ENCODE measurements around the gene TGM6.

TGM6 gene

DNA sequence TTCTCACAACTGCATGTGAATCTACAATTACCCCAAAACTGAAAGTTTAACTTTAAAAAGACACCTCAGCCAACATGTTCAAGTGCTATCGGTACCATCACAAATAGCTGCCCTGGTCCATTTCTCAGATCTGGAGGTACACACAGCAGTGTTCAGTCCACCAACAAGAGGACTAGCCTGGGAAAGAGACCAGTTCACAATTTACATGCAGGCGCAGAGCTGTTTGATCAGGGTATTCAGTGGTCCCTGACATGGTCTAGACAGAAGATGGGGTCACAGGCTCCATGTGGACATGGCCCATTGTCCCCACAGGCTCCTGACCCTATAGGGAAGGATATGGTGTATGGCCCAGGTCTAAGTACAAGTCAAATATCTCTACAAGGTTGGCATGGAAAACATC lies 15.6 kb upstream of the TGM6 start:
- no peak for DNase-seq

- DNase-seq: no peak
Observed at GRCh38 chr20:2365666-2366065, 15.0 kb upstream of the TGM6 start.

GRCh38 chr20:2368621-2369020 lies 12.1 kb upstream of the TGM6 start:
- no peak for DNase-seq

GRCh38 chr20:2373098-2373497 lies 7.6 kb upstream of the TGM6 start:
- DNase-seq: no peak

GRCh38 chr20:2374346-2375125 lies 6.2 kb upstream of the TGM6 start:
- no peak for DNase-seq

GRCh38 chr20:2378893-2379292 lies 1.8 kb upstream of the TGM6 start:
- DNase-seq: no peak

DNA sequence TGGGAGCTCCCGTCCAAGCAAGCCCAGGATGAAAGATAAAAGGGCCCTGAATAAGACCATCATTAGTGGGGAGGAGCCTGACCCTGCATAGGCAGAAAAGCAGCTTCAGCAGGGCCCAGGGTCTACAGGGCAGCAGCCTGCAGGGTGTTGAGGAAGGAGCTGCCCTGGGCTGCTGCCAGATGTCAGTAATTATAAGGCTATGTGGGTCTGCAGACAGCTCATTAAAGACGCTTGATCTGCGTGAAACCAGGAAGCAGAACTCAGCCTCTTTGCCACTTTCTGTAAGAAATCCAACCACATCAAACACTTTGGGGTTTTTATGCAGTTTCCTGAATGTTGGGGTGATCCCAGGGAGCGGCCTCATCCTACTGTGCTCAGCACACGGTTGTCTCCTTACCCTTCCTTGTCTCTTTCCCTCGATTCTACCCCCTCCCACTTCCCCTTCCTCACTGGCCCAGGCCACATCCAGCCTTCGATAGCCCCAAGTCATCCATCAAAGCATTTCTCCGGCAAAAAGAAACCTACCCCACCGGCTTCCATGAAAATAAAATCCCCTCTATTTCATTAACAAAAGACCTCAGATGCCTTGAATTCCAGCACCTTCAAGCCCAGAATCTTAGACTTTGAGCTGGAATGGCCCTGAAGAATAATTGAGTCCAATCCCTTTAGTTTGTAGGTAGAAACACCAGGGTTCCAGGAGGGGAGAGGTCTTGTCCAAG lies 1.0 kb upstream of the TGM6 start:
- no peak for DNase-seq

GRCh38 chr20:2381303-2381702 lies 602 bp downstream of the TGM6 start:
- no peak for DNase-seq

DNA sequence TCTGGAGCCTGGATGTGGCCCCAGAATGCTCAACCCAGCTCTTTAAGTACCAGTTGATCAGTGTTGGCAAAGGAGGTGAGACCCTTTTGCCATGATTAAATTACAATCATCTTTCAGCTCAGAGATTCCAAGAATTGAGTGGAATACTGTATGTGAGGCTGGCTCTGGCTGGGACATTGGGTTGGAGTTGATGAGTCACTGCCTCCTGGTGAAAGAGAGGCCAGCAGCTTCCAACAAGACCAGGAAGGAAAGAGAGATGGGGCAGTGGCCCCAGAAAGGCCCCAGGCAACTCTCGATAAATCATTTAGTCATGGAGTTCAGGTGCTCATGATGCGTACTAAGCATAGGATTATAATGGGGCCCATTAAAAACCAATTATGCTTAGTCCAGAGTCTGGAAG lies 2.1 kb downstream of the TGM6 start:
- no peak for DNase-seq

DNA sequence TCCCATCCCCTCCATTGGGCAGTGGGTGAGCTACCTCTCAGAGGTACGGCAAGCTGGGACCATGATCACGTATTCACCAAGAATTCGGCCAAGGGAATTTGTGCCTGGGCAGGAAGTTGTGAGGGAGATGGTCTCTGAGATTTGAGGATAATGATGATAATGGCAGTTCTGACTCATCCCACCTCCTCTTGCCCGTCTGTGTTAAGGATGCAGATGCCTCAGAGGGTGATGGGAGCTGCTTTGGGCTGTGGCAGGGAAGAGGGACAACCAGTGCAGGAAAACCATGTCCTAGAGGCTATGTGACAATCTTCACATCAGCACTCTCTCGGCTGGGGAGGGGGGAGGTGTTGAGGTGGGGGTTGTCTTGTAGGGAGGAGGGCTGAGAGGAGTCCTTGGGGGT lies 4.3 kb downstream of the TGM6 start:
- no peak for DNase-seq

DNA sequence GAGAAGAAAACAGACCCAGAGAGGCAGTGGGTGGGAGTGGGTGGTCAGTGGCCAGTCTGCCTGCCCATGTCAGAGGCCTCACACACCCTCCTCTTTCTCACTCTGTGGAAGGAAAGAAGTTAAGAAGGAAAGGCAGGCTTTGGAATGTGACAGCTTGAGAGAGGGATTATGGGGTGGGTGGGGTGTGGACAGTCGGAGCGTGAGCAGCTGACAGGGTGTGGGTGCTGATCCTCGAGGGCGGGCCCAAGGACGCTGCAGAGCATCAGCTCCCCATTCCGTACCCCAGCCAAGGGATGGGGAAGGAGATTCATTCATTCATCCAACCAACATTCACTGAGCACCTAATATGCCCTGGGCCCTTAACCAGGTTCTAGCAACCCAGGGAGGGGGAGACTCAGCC lies 4.8 kb downstream of the TGM6 start:
- DNase-seq: no peak

DNA sequence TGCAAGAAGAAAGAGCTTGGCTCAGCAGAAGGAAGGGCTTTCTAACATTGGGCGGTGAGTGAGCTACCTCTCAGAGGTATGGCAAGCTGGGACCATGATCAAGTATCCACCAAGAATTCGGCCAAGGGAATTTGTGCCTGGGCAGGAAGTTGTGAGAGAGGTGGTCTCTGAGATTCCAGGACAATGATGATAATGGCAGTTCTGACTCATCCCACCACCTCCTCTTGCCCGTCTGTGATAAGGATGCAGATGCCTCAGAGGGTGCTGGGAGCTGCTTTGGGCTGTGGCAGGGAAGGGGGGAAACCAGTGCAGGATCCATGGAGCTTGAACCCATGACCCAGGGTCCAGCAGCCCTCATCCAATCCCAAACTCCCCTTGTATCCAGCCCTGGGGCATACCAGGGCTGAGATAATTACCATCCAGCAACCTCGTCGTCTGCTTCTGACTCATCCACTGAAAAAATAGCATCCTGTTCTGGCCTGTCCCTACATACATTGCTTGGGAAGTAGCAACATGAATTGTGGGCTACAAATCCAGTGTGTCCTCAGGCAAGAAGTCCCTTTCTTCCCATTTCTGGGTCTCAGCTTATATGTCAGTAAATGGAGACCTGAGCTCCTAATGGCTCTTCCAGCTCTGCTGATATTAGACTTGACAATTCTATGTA lies 5.9 kb downstream of the TGM6 start:
- DNase-seq: no peak

DNA sequence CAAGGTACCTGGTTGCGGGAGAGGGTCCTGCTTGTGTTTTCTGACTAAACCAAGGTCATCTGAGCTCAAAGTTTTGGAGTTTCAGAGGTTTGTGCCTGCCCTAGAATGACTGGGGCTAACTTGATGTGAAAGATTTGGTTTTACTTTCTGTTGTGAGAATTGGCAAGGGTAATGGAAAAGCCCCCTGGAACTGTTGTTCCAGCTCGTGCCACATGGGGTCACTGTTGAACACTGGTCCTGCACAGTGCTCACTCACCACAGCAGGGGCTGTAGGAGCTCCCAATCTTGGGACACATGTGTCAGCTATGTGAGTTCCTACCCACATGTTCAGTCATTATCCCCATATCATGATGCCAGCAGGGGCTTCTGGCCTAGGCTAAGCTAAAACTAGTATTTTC lies 6.5 kb downstream of the TGM6 start:
- peak; percentile 32 for DNase-seq

- DNase-seq: no peak
Observed at GRCh38 chr20:2387580-2387979, 6.9 kb downstream of the TGM6 start.

DNA sequence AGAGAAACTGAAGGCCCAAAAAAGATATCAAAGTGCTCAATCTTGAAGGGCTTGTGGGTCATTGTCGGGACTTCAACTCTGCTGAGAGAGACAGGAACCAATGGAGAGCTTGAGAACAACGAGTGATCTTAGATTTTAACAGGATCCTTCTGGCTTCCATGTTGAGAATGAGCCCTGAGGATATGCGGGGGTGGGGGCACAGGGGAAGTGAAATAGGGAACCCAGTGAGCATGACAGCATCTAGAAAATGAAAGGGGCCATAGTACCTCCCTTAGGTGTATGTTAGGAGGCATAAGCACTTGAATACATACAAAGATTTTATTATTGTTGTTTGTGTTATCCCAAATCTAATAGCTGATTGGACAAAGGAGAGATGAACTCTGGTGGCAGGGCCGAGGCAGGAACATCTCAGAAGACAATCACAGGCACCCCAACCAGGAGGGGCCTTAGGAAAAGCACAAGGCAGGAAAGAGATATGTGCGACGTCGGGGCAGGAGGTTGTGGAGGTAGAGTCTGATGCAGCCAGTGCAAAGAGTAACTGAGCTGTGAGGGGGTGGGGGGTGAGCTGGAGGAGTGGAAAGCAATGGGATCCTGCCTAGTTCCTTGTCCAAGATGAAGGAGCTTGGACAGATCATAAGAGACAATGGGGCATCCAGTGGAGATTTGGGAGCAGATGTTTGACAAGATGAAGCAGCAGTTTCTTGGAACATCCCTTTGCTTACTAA lies 10.4 kb downstream of the TGM6 start:
- DNase-seq: no peak

GRCh38 chr20:2394411-2395055 lies 13.8 kb downstream of the TGM6 start:
- DNase-seq: no peak

GRCh38 chr20:2395136-2395535 lies 14.4 kb downstream of the TGM6 start:
- DNase-seq: no peak

- no peak for DNase-seq
Observed at GRCh38 chr20:2396241-2396814, 15.6 kb downstream of the TGM6 start.

DNA sequence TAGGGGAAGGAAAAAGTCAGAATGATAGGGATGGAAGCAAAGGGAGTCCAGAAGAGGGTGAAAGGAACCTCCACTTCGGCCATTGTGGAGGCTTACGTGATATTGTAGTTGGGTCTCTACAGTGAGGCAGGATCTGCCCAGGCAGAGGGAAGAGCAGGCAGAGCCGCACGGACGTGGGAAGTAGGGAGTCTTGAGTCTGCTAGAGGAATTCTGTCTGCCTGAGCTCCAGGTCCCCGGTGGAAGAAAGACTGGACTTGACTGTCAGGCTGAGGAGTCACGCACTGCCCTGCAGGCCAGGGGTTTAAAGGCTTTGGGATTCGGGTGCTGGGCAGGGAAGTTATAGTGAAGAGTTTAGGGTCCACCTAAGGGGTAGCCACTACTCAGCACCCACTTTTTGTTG lies 16.4 kb downstream of the TGM6 start:
- DNase-seq: no peak

- no peak for DNase-seq
Observed at GRCh38 chr20:2397595-2398145, 17.0 kb downstream of the TGM6 start.

DNA sequence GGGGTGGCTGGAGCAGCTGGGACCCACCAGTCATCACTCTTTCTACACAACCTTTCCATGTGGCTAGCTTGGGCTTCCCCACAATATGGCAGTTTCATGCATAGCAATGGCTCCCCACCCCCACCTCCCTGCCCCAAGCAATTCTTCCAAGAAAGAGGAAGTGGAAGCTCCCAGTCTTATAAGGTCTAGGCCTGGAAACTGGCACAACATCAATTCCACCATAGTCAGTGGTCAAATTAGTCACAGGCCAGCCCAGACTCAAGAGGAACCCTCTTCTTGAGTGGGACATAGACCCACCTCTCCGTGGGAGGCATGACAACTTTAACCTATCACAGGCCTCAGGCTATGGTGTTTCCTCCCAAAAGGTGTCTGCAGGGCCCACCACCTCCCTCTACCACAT lies 17.7 kb downstream of the TGM6 start:
- no peak for DNase-seq

DNA sequence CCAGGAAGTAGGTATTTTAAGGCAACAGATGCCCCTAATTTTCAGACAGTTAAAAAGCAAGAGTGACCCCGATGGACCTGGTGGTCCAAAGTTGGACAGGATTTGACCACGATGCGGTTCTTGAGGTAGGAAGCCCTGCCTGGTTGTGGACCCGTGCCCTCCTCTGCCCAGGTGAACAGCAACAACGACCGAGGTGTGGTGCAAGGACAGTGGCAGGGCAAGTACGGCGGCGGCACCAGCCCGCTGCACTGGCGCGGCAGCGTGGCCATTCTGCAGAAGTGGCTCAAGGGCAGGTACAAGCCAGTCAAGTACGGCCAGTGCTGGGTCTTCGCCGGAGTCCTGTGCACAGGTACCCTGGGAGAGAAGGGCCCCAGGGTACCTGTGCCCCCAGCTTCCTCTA lies 18.7 kb downstream of the TGM6 start:
- no peak for DNase-seq
